Karpas-422 (cell line): Measurements from ENCODE around the gene COQ3. TPM values are rescaled to one million over a fixed set of nuclear protein-coding genes. Genes with fewer than 3 reads are reported as not detected.

Source experiments
- DNase-seq: peaks from one replicate; pipeline ENCODE4 v3.0.0-alpha.2; 2015
- H2AFZ ChIP-seq: fragments of 200-600 bp; sonication (generic); 2 replicates; pipeline ENCODE4 v1.6.1; 2014; ENCODE audit warnings: antibody characterized with exemption, low read length, mixed read lengths
- H3K27ac ChIP-seq: fragments of 200-600 bp; sonication (generic); 2 replicates; pipeline ENCODE4 v1.5.1; 2014; ENCODE audit warnings: mild to moderate bottlenecking, low read length, moderate library complexity
- H3K27me3 ChIP-seq: fragments of 200-600 bp; sonication (generic); 2 replicates; pipeline ENCODE4 v1.6.1; 2014; ENCODE audit warnings: low read length, mixed read lengths
- H3K36me3 ChIP-seq: fragments of 200-600 bp; sonication (generic); 2 replicates; pipeline ENCODE4 v1.6.1; 2014; ENCODE audit warnings: low read length, mixed read lengths; ENCODE audit not compliant: insufficient read depth
- H3K4me1 ChIP-seq: fragments of 200-600 bp; sonication (generic); 2 replicates; pipeline ENCODE4 v1.6.1; 2014; ENCODE audit warnings: mild to moderate bottlenecking, low read length, mixed read lengths
- H3K4me2 ChIP-seq: fragments of 200-600 bp; sonication (generic); 2 replicates; pipeline ENCODE4 v1.6.1; 2014; ENCODE audit warnings: low read length, low read depth, mild to moderate bottlenecking; ENCODE audit not compliant: poor library complexity, severe bottlenecking
- H3K4me3 ChIP-seq: fragments of 200-600 bp; sonication (generic); 2 replicates; pipeline ENCODE4 v1.5.1; 2014; ENCODE audit warnings: mild to moderate bottlenecking, antibody characterized with exemption, low read length, mixed read lengths
- H3K79me2 ChIP-seq: fragments of 200-600 bp; sonication (generic); 2 replicates; pipeline ENCODE4 v1.6.1; 2014; ENCODE audit warnings: mild to moderate bottlenecking, low read length, mixed read lengths
- H3K9ac ChIP-seq: fragments of 200-600 bp; sonication (generic); 2 replicates; pipeline ENCODE4 v1.6.0; 2014; ENCODE audit warnings: low read length
- H3K9me2 ChIP-seq: fragments of 200-600 bp; sonication (generic), shearing (Covaris generic); replicated peaks from 2 replicates; pipeline ENCODE4 v1.6.0; 2014; ENCODE audit warnings: mild to moderate bottlenecking, low read length, moderate library complexity; ENCODE audit not compliant: insufficient read depth
- H3K9me3 ChIP-seq: fragments of 300-700, 200-600 bp; sonication (generic); 2 replicates; pipeline ENCODE4 v1.6.1; 2014; ENCODE audit warnings: low read length, mixed read lengths
- H4K20me1 ChIP-seq: fragments of 200-600 bp; sonication (generic); 2 replicates; pipeline ENCODE4 v1.6.1; 2014; ENCODE audit warnings: mild to moderate bottlenecking, antibody characterized with exemption, low read length, low read depth; ENCODE audit not compliant: insufficient read depth
- total RNA-seq: library from RNA; depleted of rRNA; stranded (reverse); fragments of >200 nt; shearing (Covaris generic); gene quantifications from 2 replicates; pipeline ENCODE4 v1.2.3, GENCODE V29; 2014; ENCODE audit warnings: low replicate concordance; rRNA removed

Gene COQ3
- 13.1 and 14.4 TPM in 2 replicates for total RNA-seq

- Histone ChIP-seq H3K9me3 (no peaks in the 10 kb centered on the region), H3K4me2 (peak within 1 kb of the TSS; percentile 85), H3K9me2 (no peaks in the 10 kb centered on the region), H3K27ac (peak within 1 kb of the TSS; percentile 70), H2AFZ (peak within 1 kb of the TSS; percentile 80), H3K9ac (peak within 1 kb of the TSS; percentile 78), H3K27me3 (no peaks in the 10 kb centered on the region), H3K4me3 (peak within 1 kb of the TSS; percentile 81), H3K36me3 (peaks cover 16% of the 10 kb centered on the region; the same call in 1 of the 2 replicates), H3K4me1 (peaks cover 18% of the 10 kb centered on the region), H3K79me2 (peaks cover 36% of the 10 kb centered on the region), H4K20me1 (no peaks in the 10 kb centered on the region)
- DNase-seq: peak; percentile 91
Measured at GRCh38 chr6:99393698-99394531, at the start of gene COQ3. COQ3 (minus strand) TSS chr6:99394195; CDS start chr6:99394179, 16 bp downstream.

GRCh38 chr6:99434702-99435530 lies 40.9 kb upstream of the COQ3 start:
- Histone ChIP-seq H3K9me3 (no peaks in the 10 kb centered on the region), H3K9ac (no peak overlapping the region), H3K4me1 (peaks cover 6% of the 10 kb centered on the region), H3K4me3 (no peak overlapping the region), H3K4me2 (no peak overlapping the region), H3K27me3 (no peaks in the 10 kb centered on the region), H3K36me3 (peaks cover 44% of the 10 kb centered on the region; the same call in 1 of the 2 replicates), H2AFZ (no peak overlapping the region), H3K79me2 (peaks cover 28% of the 10 kb centered on the region), H3K9me2 (no peaks in the 10 kb centered on the region), H4K20me1 (no peaks in the 10 kb centered on the region), H3K27ac (no peak overlapping the region)
- DNase-seq: peak; percentile 77

- no peak overlapping the region for H3K27ac ChIP-seq
- H3K9me3 ChIP-seq: no peaks in the 10 kb centered on the region
- no peaks in the 10 kb centered on the region for H3K27me3 ChIP-seq
- H2AFZ ChIP-seq: no peak overlapping the region
- no peak for DNase-seq
- H3K79me2 ChIP-seq: peaks cover 35% of the 10 kb centered on the region
- no peak overlapping the region for H3K9ac ChIP-seq
- no peak overlapping the region for H3K4me2 ChIP-seq
- H4K20me1 ChIP-seq: no peaks in the 10 kb centered on the region
- H3K4me1 ChIP-seq: peaks cover 12% of the 10 kb centered on the region
- no peaks in the 10 kb centered on the region for H3K9me2 ChIP-seq
- H3K4me3 ChIP-seq: no peak overlapping the region
- H3K36me3 ChIP-seq: peaks cover 35% of the 10 kb centered on the region; the same call in 1 of the 2 replicates
Measured at GRCh38 chr6:99432877-99433276, 38.9 kb upstream of the COQ3 start.

GRCh38 chr6:99431901-99432300 lies 37.9 kb upstream of the COQ3 start:
- Histone ChIP-seq H3K9me2 (no peaks in the 10 kb centered on the region), H3K27me3 (no peaks in the 10 kb centered on the region)

GRCh38 chr6:99427988-99428387 lies 34.0 kb upstream of the COQ3 start:
- no peaks in the 10 kb centered on the region for H3K27me3 ChIP-seq
- no peak overlapping the region for H3K27ac ChIP-seq
- H3K4me2 ChIP-seq: no peak overlapping the region
- no peaks in the 10 kb centered on the region for H3K9me3 ChIP-seq
- H3K36me3 ChIP-seq: peaks cover 32% of the 10 kb centered on the region
- no peak overlapping the region for H3K4me3 ChIP-seq
- peaks cover 76% of the 10 kb centered on the region for H3K79me2 ChIP-seq
- no peak overlapping the region for H2AFZ ChIP-seq
- H4K20me1 ChIP-seq: peaks cover 16% of the 10 kb centered on the region
- peaks cover 41% of the 10 kb centered on the region for H3K4me1 ChIP-seq
- H3K9ac ChIP-seq: no peak overlapping the region
- DNase-seq: no peak
- no peaks in the 10 kb centered on the region for H3K9me2 ChIP-seq

More at GRCh38 chr6:99431901-99432300, 37.9 kb upstream of the COQ3 start:
- H3K36me3 ChIP-seq: peaks cover 35% of the 10 kb centered on the region; the same call in 1 of the 2 replicates
- no peaks in the 10 kb centered on the region for H3K9me3 ChIP-seq
- no peak for DNase-seq
- H3K4me2 ChIP-seq: no peak overlapping the region
- H3K27ac ChIP-seq: no peak overlapping the region
- H3K4me3 ChIP-seq: no peak overlapping the region
- H3K79me2 ChIP-seq: peaks cover 45% of the 10 kb centered on the region
- peaks cover 22% of the 10 kb centered on the region for H3K4me1 ChIP-seq
- H4K20me1 ChIP-seq: no peaks in the 10 kb centered on the region
- H3K9ac ChIP-seq: no peak overlapping the region
- H2AFZ ChIP-seq: no peak overlapping the region

- Histone ChIP-seq H3K4me1 (peaks cover 51% of the 10 kb centered on the region), H3K4me2 (peak overlapping the region; percentile 90), H3K9me2 (no peaks in the 10 kb centered on the region), H4K20me1 (peaks cover 32% of the 10 kb centered on the region), H3K4me3 (peak overlapping the region; percentile 80), H3K27me3 (no peaks in the 10 kb centered on the region), H2AFZ (peak overlapping the region; percentile 77; the same call in 1 of the 2 replicates), H3K27ac (peak overlapping the region; percentile 87), H3K9me3 (no peaks in the 10 kb centered on the region), H3K9ac (peak overlapping the region; percentile 87), H3K79me2 (peaks cover 79% of the 10 kb centered on the region), H3K36me3 (peaks cover 31% of the 10 kb centered on the region)
- DNase-seq: peak; percentile 56
Measured at GRCh38 chr6:99426451-99426757, 32.4 kb upstream of the COQ3 start.

GRCh38 chr6:99425647-99426450 lies 31.9 kb upstream of the COQ3 start:
- peak overlapping the region; percentile 90 for H3K4me2 ChIP-seq
- peak overlapping the region; percentile 87 for H3K9ac ChIP-seq
- no peaks in the 10 kb centered on the region for H3K27me3 ChIP-seq
- H2AFZ ChIP-seq: peak overlapping the region; percentile 77
- H3K9me3 ChIP-seq: no peaks in the 10 kb centered on the region
- H3K79me2 ChIP-seq: peaks cover 83% of the 10 kb centered on the region
- H3K27ac ChIP-seq: peak overlapping the region; percentile 87
- DNase-seq: peak; percentile 84
- peaks cover 31% of the 10 kb centered on the region for H3K36me3 ChIP-seq
- H3K4me3 ChIP-seq: peak overlapping the region; percentile 80
- no peaks in the 10 kb centered on the region for H3K9me2 ChIP-seq
- peaks cover 36% of the 10 kb centered on the region for H4K20me1 ChIP-seq
- peaks cover 56% of the 10 kb centered on the region for H3K4me1 ChIP-seq
